Keratinocyte (primary cell): ENCODE data around the gene MAMDC2. TPM values are rescaled to one million over a fixed set of nuclear protein-coding genes. Genes with fewer than 3 reads are reported as not detected.

Source experiments
- DNase-seq: peaks from one replicate; pipeline ENCODE4 v3.0.0-alpha.2; 2011; ENCODE audit warnings: low read depth, missing footprints, low spot score
- FAIRE-seq: peaks from 2 replicates; lab custom pipeline; 2011; peaks lifted over from hg19 to GRCh38; lab: Jason Lieb, UNC
- H2AFZ ChIP-seq: 2 replicates; pipeline ENCODE4 v1.6.0; 2012; ENCODE audit warnings: low read length, control low read depth, inconsistent platforms; ENCODE audit not compliant: control insufficient read depth
- H3K27ac ChIP-seq: 2 replicates; pipeline ENCODE4 v1.5.1; 2011; ENCODE audit warnings: low read length; ENCODE audit not compliant: control insufficient read depth, insufficient read depth
- H3K27me3 ChIP-seq: 3 replicates; pipeline ENCODE4 v1.6.0; 2011; ENCODE audit warnings: low read length; ENCODE audit not compliant: control insufficient read depth, insufficient read depth; ENCODE audit errors: extremely low read depth
- H3K36me3 ChIP-seq, 2 experiments: 2 replicates in 1 of 2; 3 replicates in 1 of 2; pipeline ENCODE4 v1.5.1; 2011; ENCODE audit warnings: low read length in 2 of 2, mild to moderate bottlenecking in 1 of 2; ENCODE audit not compliant: control insufficient read depth in 2 of 2, insufficient read depth in 2 of 2; ENCODE audit errors: extremely low read depth in 1 of 2
- H3K4me1 ChIP-seq: 3 replicates; pipeline ENCODE4 v1.5.1; 2011; ENCODE audit warnings: low read length; ENCODE audit not compliant: control insufficient read depth, insufficient read depth; ENCODE audit errors: extremely low read depth
- H3K4me2 ChIP-seq: 3 replicates; pipeline ENCODE4 v1.6.0; 2011; ENCODE audit warnings: low read depth, low read length; ENCODE audit not compliant: control insufficient read depth, insufficient read depth; ENCODE audit errors: extremely low read depth
- H3K4me3 ChIP-seq, 3 experiments: fragments of 200-600 bp in 1 of 3; sonication (generic) in 1 of 3; 2 replicates in 2 of 3; 3 replicates in 1 of 3; pipeline ENCODE4 v1.5.1; 2011 to 2016; ENCODE audit warnings: low read length in 3 of 3, mild to moderate bottlenecking in 3 of 3, control low read depth in 2 of 3, inconsistent platforms in 1 of 3, low read depth in 1 of 3, mixed read lengths in 1 of 3, mixed run types in 1 of 3, moderate library complexity in 1 of 3; ENCODE audit not compliant: control insufficient read depth in 2 of 3, insufficient read depth in 2 of 3; ENCODE audit errors: extremely low read depth in 1 of 3
- H3K79me2 ChIP-seq: 2 replicates; pipeline ENCODE4 v1.6.0; 2012; ENCODE audit warnings: low read length; ENCODE audit not compliant: control insufficient read depth, insufficient read depth
- H3K9ac ChIP-seq: 3 replicates; pipeline ENCODE4 v1.6.0; 2011; ENCODE audit warnings: low read length; ENCODE audit not compliant: control insufficient read depth, insufficient read depth; ENCODE audit errors: extremely low read depth
- H3K9me1 ChIP-seq: 3 replicates; pipeline ENCODE4 v1.6.0; 2011; ENCODE audit warnings: low read length; ENCODE audit not compliant: control insufficient read depth, insufficient read depth; ENCODE audit errors: extremely low read depth
- H3K9me3 ChIP-seq: 2 replicates; pipeline ENCODE4 v1.5.1; 2012; ENCODE audit warnings: low read depth, low read length; ENCODE audit not compliant: control insufficient read depth
- H4K20me1 ChIP-seq: 3 replicates; pipeline ENCODE4 v1.6.0; 2011; ENCODE audit warnings: low read length; ENCODE audit not compliant: control insufficient read depth, insufficient read depth; ENCODE audit errors: extremely low read depth
- CTCF ChIP-seq, 3 experiments: IDR thresholded peaks in 1 of 3; conservative IDR thresholded peaks in 1 of 3; optimal IDR thresholded peaks in 1 of 3; 2 replicates in 2 of 3; 3 replicates in 1 of 3; pipeline versions ENCODE3 to v1.5.1; 2011; ENCODE audit warnings: low read length in 3 of 3, mild to moderate bottlenecking in 3 of 3, moderate library complexity in 2 of 3, control low read depth in 1 of 3, inconsistent platforms in 1 of 3; ENCODE audit not compliant: insufficient read depth in 2 of 3; ENCODE audit errors: extremely low read depth in 1 of 3
- EZH2 ChIP-seq: IDR thresholded peaks from one replicate; pipeline ENCODE4 v1.6.1; 2012; ENCODE audit warnings: inconsistent platforms, mild to moderate bottlenecking, low read length, moderate library complexity
- dilution Hi-C: fragments of 300-500 bp; cut with MboI; formaldehyde crosslinking; loops from one replicate; pipeline ENCODE4 v1.7.0; 2020; ENCODE audit warnings: low sequenced_read_pairs; ENCODE audit not compliant: extremely low pct_ligation_motif_present
- polyA plus RNA-seq, 5 experiments: library from polyadenylated mRNA; depleted of rRNA in 3 of 5; stranded (reverse) in 3 of 5; stranded (forward) in 1 of 5; unstranded in 1 of 5; fragments of >200 nt; gene quantifications; 1 replicate in 1 of 5; 2 replicates in 3 of 5; 3 replicates in 1 of 5; pipeline versions ENCODE4 v1.2.1 to v1.2.3, GENCODE V29; 2011 to 2012; ENCODE audit warnings: missing spikeins in 2 of 5, low read depth in 1 of 5, low replicate concordance in 1 of 5

The MAMDC2 gene
- polyA plus RNA-seq, 1 donor (not counting 4 experiments of a cell fraction or from before 2014, with no cell fraction given), result 4.2 TPM

GRCh38 chr9:69996967-69997366, 46.7 kb upstream of the MAMDC2 start:
- H3K9ac ChIP-seq, result no peak overlapping the region
- TF ChIP-seq EZH2, result no peak
- TF ChIP-seq CTCF (optimal IDR thresholded peaks at IDR 0.05 in 1 of 3, IDR thresholded peaks at IDR 0.05 in 1 of 3, conservative IDR thresholded peaks at IDR 0.05 in 1 of 3; ENCODE audit: extremely low read depth in 1 of 3, insufficient read depth in 2 of 3, low read length in 3 of 3), result no peak
- no peaks in the 10 kb centered on the region for H3K36me3 ChIP-seq
- H3K9me1 ChIP-seq, result no peaks in the 10 kb centered on the region
- H4K20me1 ChIP-seq, result no peaks in the 10 kb centered on the region
- peak; percentile 41 for FAIRE-seq
- no peak overlapping the region for H3K4me3 ChIP-seq
- H2AFZ ChIP-seq, result peak overlapping the region; percentile 4
- no peak overlapping the region for H3K27ac ChIP-seq
- peaks cover 5% of the 10 kb centered on the region for H3K4me1 ChIP-seq
- no peak overlapping the region for H3K4me2 ChIP-seq
- H3K27me3 ChIP-seq, result no peaks in the 10 kb centered on the region
- H3K9me3 ChIP-seq, result no peaks in the 10 kb centered on the region
- dilution Hi-C loops, result no loop called here
- no peak for DNase-seq
- H3K79me2 ChIP-seq, result no peaks in the 10 kb centered on the region

- TF ChIP-seq EZH2 (no peak), CTCF (optimal IDR thresholded peaks at IDR 0.05 in 1 of 3, IDR thresholded peaks at IDR 0.05 in 1 of 3, conservative IDR thresholded peaks at IDR 0.05 in 1 of 3; ENCODE audit: extremely low read depth in 1 of 3, insufficient read depth in 2 of 3, low read length in 3 of 3) (no peak)
- Histone ChIP-seq H3K36me3 (no peaks in the 10 kb centered on the region), H2AFZ (no peak overlapping the region), H3K4me1 (peaks cover 5% of the 10 kb centered on the region), H3K9ac (no peak overlapping the region), H3K27me3 (no peaks in the 10 kb centered on the region), H3K4me2 (no peak overlapping the region), H3K4me3 (no peak overlapping the region), H3K79me2 (no peaks in the 10 kb centered on the region), H4K20me1 (no peaks in the 10 kb centered on the region), H3K27ac (no peak overlapping the region), H3K9me1 (no peaks in the 10 kb centered on the region), H3K9me3 (no peaks in the 10 kb centered on the region)
- dilution Hi-C loops, result no loop called here
- DNase-seq, result no peak
- FAIRE-seq, result no peak
Observed at GRCh38 chr9:69997524-69997923, 46.1 kb upstream of the MAMDC2 start.
